Putamen (tissue), 1 donor: Measurements from ENCODE around the gene PLCH1.

Experiments
- DNase-seq: peaks from one replicate; pipeline ENCODE4 v3.0.0-alpha.2; 2016; ENCODE audit warnings: low spot score

Gene PLCH1

DNA sequence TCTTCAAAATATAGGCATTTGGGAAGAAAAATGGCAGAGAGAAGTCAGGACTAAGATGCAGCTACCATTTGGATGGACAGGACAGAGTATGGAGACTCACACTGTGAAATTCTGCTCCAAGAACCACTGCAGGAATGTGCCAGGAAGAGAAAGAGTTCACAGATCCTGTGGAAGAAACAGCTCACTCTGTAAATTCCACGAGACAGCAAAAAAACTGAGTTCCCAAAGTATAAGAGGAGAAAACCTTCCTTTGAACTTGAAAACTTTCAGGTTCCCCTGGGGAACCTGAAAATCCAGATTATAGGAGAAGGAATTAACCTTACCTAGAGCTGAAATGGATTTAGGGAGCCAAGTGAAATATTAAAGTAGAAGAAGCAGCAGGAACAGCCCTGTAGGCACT is 137.1 kb downstream of the PLCH1 start:
- DNase-seq, result no peak

DNA sequence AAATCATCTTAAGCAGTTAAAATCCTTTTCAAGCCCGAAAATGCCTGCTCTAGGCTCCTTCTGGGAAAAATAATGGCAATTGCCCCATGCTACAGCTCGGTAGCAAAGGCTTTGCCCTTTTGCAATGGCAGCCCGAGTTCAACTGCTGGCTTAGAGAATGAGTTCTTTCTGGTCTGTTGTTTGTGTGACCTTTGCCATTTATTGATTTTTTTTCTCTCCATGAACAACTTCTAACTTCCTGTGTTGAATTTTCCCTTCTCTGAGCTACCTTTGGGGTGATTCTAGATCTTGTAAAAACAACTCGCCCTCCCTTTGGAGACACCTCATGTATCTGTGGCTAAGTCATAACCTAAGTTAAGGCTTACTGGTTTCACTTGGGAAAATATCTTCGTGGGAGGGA is 139.3 kb downstream of the PLCH1 start:
- no peak for DNase-seq

GRCh38 chr3:155604967-155605366 is 139.9 kb downstream of the PLCH1 start:
- no peak for DNase-seq

DNA sequence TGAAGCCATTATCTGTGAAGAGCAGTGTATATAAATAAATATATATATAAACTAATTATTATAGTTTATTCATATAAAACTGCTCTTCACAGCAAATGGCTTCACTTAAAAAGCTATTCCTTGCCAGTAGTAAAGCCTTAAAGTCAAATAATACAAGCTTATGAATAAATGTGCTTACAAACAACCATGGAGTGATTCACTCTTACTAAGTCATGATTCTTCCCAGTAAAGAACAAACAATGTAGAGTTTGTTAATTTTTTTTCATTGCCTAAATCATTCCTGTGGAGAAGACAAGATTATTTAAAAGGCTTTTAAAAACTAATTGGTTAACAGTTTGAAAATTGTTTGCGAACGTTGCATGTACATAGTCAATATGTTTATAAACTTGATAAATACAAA is 140.7 kb downstream of the PLCH1 start:
- DNase-seq, result no peak

DNA sequence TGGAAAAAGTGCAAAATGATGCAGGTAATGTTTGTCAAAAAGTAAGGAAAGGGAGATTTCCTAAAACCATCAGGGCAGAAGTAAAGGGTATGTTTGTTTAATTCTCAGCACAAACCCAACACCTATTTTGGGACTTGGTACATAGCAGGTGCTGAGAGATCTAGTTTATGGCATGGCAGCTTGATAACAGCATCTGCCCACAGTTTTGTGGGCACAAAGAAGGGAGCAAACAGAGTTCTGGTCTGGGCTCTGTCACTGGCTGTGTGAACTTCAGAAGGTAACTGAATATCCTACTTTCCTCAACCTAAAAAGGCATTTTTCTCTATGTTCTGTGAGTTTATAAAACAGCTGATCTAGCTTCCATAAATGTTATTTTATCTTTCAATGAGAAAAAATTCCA is 141.6 kb downstream of the PLCH1 start:
- no peak for DNase-seq

DNA sequence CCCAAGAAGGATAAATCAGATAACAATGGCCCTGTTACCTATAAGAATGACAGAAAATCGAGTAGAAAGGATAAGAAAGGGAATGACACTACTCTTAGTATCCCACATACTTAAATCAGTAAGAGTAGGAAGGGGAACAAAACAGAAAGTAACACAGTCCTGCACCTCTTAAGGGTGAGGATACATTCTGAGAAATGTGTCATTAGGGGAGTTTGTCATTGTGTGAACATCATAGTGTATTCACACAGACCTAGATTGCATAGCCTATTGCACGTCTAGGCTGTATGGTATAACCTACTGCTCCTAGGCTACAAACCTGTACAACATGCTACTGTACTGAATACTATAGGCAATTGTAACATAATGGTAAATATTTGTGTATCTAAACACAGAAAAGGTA is 142.6 kb downstream of the PLCH1 start:
- no peak for DNase-seq

- DNase-seq, result no peak
These were observed 146.2 kb downstream of the PLCH1 start for GRCh38 chr3:155598671-155599070.

DNA sequence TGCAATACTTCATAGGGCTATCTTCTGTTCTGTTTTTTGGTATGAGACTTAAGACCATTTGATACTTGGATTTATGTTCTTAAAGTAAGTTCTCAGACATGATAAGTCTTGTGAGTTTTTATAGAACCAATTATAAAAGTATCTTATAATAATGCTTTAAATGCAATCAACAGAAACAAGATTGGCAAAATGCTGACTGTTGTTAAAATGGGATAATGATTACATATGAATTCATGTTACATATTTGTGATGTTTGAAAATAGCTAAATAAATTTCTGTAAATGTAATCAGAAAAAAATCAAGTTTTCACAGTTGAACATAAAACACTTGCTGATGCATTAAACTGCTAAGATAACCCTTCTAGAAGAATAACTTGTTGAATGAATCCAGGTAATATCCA is 148.3 kb downstream of the PLCH1 start:
- no peak for DNase-seq

DNA sequence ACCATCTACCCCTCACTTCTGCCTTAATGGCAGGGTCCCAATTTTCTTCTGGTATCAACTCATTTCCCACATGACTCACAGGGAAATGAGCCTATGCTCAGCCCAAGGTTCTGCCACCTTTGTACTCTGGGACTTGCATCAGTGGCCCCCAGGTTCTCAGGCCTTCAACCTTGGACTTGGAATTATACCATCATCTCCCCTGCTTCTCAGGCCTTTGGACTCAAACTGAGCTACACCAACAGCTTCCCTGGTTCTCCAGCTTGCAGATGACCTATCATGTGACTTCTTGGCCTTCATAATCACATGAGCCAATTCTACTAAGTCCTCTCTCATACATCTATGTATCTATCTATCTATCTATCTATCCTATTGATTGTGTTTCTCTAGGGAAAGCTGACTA is 149.5 kb downstream of the PLCH1 start:
- no peak for DNase-seq

GRCh38 chr3:155594526-155595187 is 150.2 kb downstream of the PLCH1 start:
- DNase-seq, result no peak

DNA sequence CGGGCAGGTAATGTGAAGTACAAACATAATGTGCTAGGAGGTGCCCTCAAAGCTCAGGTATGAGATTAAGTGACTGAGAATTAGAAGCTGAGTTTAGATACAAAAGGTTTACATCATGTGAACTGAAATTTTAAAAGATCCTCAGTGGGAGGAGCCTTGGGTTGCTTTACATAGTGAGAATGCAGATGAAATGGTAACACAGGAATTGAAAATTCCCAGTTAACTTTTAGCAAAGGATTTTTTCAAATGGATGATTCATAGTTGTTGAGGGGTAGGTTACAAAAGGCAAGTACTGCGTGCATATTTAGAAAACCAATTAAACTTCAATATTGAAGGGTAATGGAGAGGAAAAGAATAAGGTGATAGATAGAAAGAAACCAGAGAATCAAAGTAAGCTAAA is 157.3 kb downstream of the PLCH1 start:
- no peak for DNase-seq

DNA sequence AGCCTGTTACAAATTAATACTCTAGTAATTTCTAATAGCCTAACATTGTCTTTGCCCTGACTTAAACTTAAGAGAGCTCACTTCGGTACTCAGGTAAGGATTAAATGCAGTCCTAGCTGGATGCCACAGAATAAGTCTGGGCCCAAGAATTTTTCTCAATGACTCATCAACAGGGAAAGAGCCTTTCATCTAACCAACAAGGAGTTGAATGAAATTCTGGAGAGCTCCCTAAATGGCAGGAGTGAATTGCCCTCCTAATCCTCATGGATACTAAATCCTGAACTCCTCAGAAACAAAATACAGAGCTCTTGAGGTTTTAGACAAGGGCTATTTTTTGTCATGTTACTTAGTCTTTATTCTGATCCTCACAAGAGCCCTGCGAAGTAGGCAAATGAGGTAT is 159.5 kb downstream of the PLCH1 start:
- DNase-seq, result no peak

DNA sequence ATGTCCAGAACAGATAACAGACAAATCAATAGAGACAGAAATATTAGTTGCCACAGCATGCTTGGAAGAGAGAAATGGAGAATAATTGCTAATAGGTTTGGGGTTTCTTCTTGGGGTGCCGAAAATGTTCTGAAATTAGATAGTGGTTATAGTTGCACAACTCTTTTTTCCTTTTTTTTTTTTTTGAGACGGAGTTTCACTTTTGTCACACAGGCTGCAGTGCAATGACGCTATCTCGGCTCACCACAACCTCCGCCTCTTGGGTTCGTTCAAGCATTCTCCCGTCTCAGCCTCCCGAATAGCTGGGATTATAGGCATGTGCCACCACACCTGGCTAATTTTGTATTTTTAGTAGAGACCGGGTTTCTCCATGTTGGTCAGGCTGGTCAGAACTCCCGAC is 163.3 kb downstream of the PLCH1 start:
- DNase-seq, result no peak

DNA sequence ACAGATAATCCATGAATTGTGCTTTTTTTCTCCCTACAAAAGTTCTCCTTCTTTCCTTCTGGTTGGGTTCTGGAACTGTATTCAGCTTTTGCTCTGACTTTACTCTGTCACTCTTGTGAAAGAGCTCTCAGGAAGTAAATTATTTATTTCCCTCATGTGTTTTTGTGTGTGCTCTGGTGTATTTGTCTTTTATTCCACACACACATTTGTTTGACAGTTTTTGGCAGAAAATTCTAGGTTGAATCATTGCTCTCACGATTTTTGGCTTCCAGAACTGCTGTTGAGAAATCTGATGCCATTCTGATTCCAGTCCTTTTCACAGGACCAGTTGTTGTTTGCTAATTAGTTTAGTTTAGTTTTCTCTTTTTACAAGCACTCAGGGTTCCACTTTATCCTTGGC is 172.8 kb downstream of the PLCH1 start:
- DNase-seq, result no peak

DNA sequence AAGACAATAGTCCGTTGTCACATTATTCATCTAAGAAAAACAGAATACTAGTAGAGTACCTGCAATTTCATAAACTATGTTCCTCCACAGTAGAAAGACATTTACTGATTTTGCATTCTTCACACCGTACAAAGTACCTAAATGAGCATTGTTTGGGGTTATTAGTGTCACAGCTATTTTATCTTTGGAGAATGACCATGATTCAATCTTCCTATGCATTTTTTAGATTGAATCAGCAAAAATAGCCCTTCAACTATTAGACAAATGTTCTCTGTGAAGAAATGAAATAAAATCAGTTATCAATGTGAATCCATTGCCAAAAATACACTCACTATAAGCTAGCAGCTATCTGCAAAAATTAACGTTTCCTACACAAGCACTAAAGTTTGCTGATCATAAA is 176.6 kb downstream of the PLCH1 start:
- no peak for DNase-seq

DNA sequence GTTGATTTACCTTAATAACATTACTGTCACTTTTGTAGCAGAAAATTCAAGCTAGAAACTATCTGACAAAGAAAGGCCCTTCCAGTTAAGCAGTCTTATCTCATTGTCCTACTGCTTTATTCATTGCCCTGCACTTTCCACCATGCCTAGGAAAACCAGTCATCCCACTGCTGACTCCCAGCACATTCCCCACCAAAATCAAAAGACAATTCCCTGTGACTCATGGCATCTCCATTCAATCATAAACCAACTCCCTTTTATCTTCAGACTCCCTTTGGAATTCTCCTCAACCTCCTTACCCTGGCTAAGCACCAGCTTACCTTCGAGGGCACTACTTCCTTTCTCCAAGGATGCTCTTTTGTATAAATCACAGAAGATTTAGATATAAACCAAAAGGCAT is 184.3 kb downstream of the PLCH1 start:
- no peak for DNase-seq

GRCh38 chr3:155560135-155560534 is 184.7 kb downstream of the PLCH1 start:
- no peak for DNase-seq

GRCh38 chr3:155556531-155556930 is 188.3 kb downstream of the PLCH1 start:
- DNase-seq, result no peak

GRCh38 chr3:155555479-155556060 is 189.3 kb downstream of the PLCH1 start:
- no peak for DNase-seq

DNA sequence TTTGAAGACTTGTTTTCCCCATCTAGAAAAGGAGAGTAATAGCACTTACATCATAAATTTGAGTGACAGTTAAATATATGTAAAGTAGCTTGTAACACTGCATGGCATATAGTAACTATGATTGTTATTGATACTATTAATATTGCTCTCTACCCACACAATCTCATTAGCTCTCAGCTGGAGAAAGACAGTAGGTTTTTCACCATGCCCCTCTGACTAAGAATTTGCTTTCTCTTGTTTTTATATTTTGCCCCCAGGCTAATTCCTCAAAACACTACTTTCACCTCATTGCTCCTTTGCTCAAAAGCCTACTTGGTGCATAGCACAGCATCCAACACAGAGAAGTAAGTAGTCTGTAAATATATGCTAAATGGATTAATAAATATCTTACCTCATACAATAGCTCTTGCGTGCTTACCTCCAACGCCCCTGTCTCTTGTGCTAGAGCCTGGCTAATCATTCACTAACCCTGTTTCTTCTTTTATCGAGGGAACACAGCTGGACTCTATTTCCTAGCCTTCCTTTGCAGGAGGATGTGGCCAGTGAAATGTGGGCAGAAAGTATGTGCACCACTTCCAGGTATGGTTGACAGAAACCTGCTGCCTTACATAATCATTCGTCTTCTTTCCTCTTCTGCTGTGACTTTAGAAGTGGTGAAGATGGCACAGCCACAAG is 190.0 kb downstream of the PLCH1 start:
- no peak for DNase-seq

DNA sequence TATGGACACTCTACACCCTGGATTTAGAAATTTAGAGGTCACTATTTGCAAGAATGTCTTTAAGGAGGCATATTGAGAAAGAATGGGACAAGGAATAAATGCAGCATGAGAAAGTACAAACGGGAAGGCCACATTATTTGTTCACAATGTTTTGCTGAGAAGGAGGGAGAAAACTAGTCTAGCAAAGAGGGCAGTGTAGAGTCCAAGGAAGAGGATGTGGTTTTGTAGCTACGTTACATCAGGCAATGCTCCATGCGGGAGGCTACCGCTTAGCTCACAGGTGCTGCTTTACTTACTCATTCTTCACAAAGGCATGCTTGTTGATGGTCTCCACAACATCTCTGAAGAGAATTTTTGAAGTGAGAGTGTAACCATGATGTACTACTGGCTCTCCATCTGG is 191.1 kb downstream of the PLCH1 start:
- no peak for DNase-seq

GRCh38 chr3:155553326-155553725 is 191.5 kb downstream of the PLCH1 start:
- no peak for DNase-seq

GRCh38 chr3:155550391-155550790 is 194.5 kb downstream of the PLCH1 start:
- DNase-seq, result no peak

- no peak for DNase-seq
These were observed 195.8 kb downstream of the PLCH1 start for GRCh38 chr3:155549087-155549486.
